ENCODE results near the gene TTC28.

DNA sequence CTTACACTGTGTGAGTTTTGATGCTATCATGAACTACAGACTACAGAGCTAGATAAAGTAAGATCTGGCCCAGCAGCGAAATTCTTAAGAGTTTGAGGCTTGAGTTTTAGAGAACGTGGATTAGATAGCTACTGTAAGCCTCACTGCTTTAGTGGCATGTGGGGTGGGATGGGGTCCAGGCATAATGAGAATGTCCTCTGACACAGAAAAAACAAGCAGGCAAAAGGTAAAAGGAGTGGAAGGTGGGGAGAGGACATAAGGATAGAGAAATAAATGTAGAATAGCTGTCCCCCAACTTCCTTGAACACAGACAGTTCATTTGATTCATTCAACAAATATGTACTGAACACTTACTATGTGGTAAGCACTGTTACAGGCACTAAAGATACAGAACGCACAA, 436.1 kb downstream of the TTC28 start:
- TF ChIP-seq, protein P1, sequence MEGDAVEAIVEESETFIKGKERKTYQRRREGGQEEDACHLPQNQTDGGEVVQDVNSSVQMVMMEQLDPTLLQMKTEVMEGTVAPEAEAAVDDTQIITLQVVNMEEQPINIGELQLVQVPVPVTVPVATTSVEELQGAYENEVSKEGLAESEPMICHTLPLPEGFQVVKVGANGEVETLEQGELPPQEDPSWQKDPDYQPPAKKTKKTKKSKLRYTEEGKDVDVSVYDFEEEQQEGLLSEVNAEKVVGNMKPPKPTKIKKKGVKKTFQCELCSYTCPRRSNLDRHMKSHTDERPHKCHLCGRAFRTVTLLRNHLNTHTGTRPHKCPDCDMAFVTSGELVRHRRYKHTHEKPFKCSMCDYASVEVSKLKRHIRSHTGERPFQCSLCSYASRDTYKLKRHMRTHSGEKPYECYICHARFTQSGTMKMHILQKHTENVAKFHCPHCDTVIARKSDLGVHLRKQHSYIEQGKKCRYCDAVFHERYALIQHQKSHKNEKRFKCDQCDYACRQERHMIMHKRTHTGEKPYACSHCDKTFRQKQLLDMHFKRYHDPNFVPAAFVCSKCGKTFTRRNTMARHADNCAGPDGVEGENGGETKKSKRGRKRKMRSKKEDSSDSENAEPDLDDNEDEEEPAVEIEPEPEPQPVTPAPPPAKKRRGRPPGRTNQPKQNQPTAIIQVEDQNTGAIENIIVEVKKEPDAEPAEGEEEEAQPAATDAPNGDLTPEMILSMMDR (IDR thresholded peaks at IDR 0.05) = no peak
- TF ChIP-seq POLR2A (IDR thresholded peaks at IDR 0.05) = no peak

Measured in uterus (tissue), 2 donors.